Erythroblast (primary cell): ENCODE measurements around the gene CDC37.

ENCODE experiments used
- GATA1 ChIP-seq: IDR thresholded peaks from 2 replicates; pipeline ENCODE4 v1.6.1; 2011; ENCODE audit warnings: low read depth, mild to moderate bottlenecking, control low read depth, low read length, moderate library complexity
- POLR2A ChIP-seq: IDR thresholded peaks from 2 replicates; pipeline ENCODE4 v1.6.1; 2011; ENCODE audit warnings: mild to moderate bottlenecking, low read length

DNA sequence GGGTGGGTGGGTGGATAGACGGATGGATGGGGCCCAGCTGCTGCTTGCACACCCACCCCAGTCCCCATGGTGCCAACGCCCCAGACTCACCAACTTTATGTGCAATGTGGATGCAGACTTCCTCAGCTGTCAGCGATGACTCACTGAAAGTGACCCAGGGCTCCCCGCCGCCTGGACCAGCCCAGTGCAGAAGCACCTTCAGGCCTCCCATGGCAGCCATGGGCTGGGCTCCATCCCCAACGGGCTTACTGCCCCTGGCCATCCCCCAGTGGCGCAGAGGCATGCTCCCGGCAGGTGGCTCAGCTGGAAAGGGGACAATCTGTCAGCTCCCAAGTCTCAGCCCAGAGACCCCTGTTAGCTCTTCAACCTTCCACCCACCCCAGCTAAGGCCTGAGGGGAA is 25.2 kb downstream of the CDC37 start:
- TF ChIP-seq POLR2A (no peak), GATA1 (no peak)
